ENCODE data around the gene PTPN21.

The PTPN21 gene

DNA sequence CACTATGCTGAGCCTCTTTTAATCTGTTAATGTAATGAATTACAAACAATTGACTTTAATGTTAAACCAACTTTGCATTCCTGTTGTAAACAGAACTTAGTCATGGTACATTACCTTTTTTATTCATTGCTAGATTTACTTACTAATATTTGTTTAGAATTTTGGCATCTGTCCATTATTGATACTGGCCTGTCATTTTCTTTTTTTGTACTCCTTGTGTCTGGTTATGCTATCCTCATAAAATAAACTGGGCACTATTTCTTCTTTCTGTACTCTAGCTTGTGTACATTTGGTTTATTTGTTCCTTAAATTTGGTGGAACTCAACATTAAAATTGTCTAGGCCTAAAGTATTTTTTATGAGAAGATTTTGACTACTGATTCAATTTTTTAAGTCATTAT is 137.2 kb downstream of the PTPN21 start:
- Mint-ChIP-seq H3K27me3 (no peaks in the 10 kb centered on the region), H3K9me3 (peaks cover 33% of the 10 kb centered on the region), H3K4me3 (no peak overlapping the region), H3K36me3 (peaks cover 41% of the 10 kb centered on the region), H3K27ac (no peak overlapping the region), H3K4me1 (no peaks in the 10 kb centered on the region)
